Small intestine (tissue), 7 donors: Measurements from ENCODE around the gene PPP1R14C. TPM values are rescaled to one million over a fixed set of nuclear protein-coding genes. Genes with fewer than 3 reads are reported as not detected.

ENCODE experiments used
- DNase-seq, 2 donors: peaks; one replicate each; pipeline versions ENCODE4 v3.0.0 to v3.0.0-alpha.2; 2013
- FAIRE-seq: peaks from 2 replicates; lab custom pipeline; 2012; peaks lifted over from hg19 to GRCh38; lab: Jason Lieb, UNC
- H3K27ac ChIP-seq, 3 donors: one replicate each; pipeline ENCODE4 v1.5.1; 2013; ENCODE audit warnings: low read length in 2 of 3, mild to moderate bottlenecking in 2 of 3, control low read depth in 1 of 3, inconsistent platforms in 1 of 3, low read depth in 1 of 3, moderate library complexity in 1 of 3
- H3K27me3 ChIP-seq, 3 donors: one replicate each; pipeline ENCODE4 v1.6.1; 2013; ENCODE audit warnings: low read length in 3 of 3, inconsistent platforms in 1 of 3; ENCODE audit not compliant: control insufficient read depth in 3 of 3, insufficient read depth in 3 of 3
- H3K36me3 ChIP-seq, 3 donors: one replicate each; pipeline ENCODE4 v1.6.1; 2013; ENCODE audit warnings: low read length in 3 of 3, inconsistent platforms in 1 of 3, low read depth in 1 of 3, mild to moderate bottlenecking in 1 of 3, moderate library complexity in 1 of 3; ENCODE audit not compliant: control insufficient read depth in 3 of 3, insufficient read depth in 2 of 3
- H3K4me1 ChIP-seq, 3 donors: one replicate each; pipeline ENCODE4 v1.6.1; 2013; ENCODE audit warnings: low read length in 2 of 3, inconsistent platforms in 1 of 3, low read depth in 1 of 3, mild to moderate bottlenecking in 1 of 3, moderate library complexity in 1 of 3; ENCODE audit not compliant: control insufficient read depth in 3 of 3, insufficient read depth in 2 of 3
- H3K4me3 ChIP-seq, 3 donors: one replicate each; pipeline ENCODE4 v1.5.1; 2013; ENCODE audit warnings: low read length in 3 of 3, control low read depth in 1 of 3, inconsistent platforms in 1 of 3, low read depth in 1 of 3, mild to moderate bottlenecking in 1 of 3, moderate library complexity in 1 of 3
- H3K9me3 ChIP-seq, 2 donors: one replicate each; pipeline ENCODE4 v1.6.1; 2013; ENCODE audit warnings: low read depth in 1 of 2, low read length in 1 of 2; ENCODE audit not compliant: control insufficient read depth in 2 of 2, insufficient read depth in 1 of 2
- WGBS, 3 donors: extraction: QIAGEN DNeasy Blood & Tissue Kit; methylation state at CpG; one replicate each; pipeline ENCODE4 v1.1.7; 2013; 5-methylcytosine and 5-hydroxymethylcytosine counted together
- polyA plus RNA-seq, 4 donors: library from polyadenylated mRNA; stranded (reverse) in 3 of 4; unstranded in 1 of 4; fragments of 200-250 nt in 3 of 4; fragments of 120-200 nt in 1 of 4; gene quantifications; one replicate each; pipeline versions ENCODE4 v1.2.1 to v1.2.3, GENCODE V29; 2013
- donor health status: healthy with polysubstance abuse.
- donor health status: control.
- donor health status: control.
- donor health status: Bipolar disorder and iron deficiency.
- donor health status: healthy.

PPP1R14C gene
- polyA plus RNA-seq, 4 donors = 2.4 to 14.3 (median 11.5) TPM

GRCh38 chr6:150196942-150197745 lies 54.3 kb downstream of the PPP1R14C start:
- Histone ChIP-seq H3K27me3 (no peaks in the 10 kb centered on the region), H3K27ac (peak overlapping the region; percentile 6 to 43 (median 21)), H3K9me3 (peaks cover 0 to 3% of the 10 kb centered on the region in 2 donors), H3K36me3 (peaks cover 0 to 3% (median 0%) of the 10 kb centered on the region in 3 donors), H3K4me1 (peaks cover under 1 to 46% (median 4%) of the 10 kb centered on the region in 3 donors), H3K4me3 (no peak overlapping the region)
- DNase-seq (peak; percentile 67 to 68), FAIRE-seq (no peak)
- WGBS, 3 donors = 38 to 71% (median 52%) methylated on average over 13 to 16 of the region's 16 CpGs

- H3K4me1 ChIP-seq = peaks cover 4 to 58% (median 6%) of the 10 kb centered on the region in 3 donors
- H3K36me3 ChIP-seq = peaks cover 0 to 3% (median 0%) of the 10 kb centered on the region in 3 donors
- WGBS, 3 donors = 85 to 95% (median 87%) methylated on average over 7 of the region's 7 CpGs
- no peaks in the 10 kb centered on the region for H3K27me3 ChIP-seq
- peaks cover 0 to under 1% of the 10 kb centered on the region in 2 donors for H3K9me3 ChIP-seq
- no peak for FAIRE-seq
- H3K4me3 ChIP-seq = no peak overlapping the region
- DNase-seq = no peak
- no peak overlapping the region for H3K27ac ChIP-seq
Measured at GRCh38 chr6:150198532-150198931, 55.7 kb downstream of the PPP1R14C start.

GRCh38 chr6:150199241-150199640 lies 56.4 kb downstream of the PPP1R14C start:
- Histone ChIP-seq H3K4me3 (no peak overlapping the region), H3K27ac (peak overlapping the region in 1 of 3 donors; percentile 51), H3K4me1 (peaks cover 4 to 58% (median 6%) of the 10 kb centered on the region in 3 donors), H3K27me3 (no peaks in the 10 kb centered on the region), H3K9me3 (peaks cover 0 to 7% of the 10 kb centered on the region in 2 donors), H3K36me3 (peaks cover 0 to 3% (median 0%) of the 10 kb centered on the region in 3 donors)
- no peak for FAIRE-seq
- peak in 1 of 2 donors; percentile 43 for DNase-seq
- WGBS, 3 donors = 79 to 93% (median 83%) methylated on average over 2 of the region's 2 CpGs

GRCh38 chr6:150200428-150201100 lies 57.7 kb downstream of the PPP1R14C start:
- 64 to 75% (median 72%) methylated on average over 6 of the region's 6 CpGs for WGBS, 3 donors
- no peaks in the 10 kb centered on the region for H3K27me3 ChIP-seq
- peaks cover 4 to 66% (median 6%) of the 10 kb centered on the region in 3 donors for H3K4me1 ChIP-seq
- H3K36me3 ChIP-seq = peaks cover 0 to 3% (median 0%) of the 10 kb centered on the region in 3 donors
- DNase-seq (peak; percentile 50 to 52), FAIRE-seq (no peak)
- H3K9me3 ChIP-seq = peaks cover 0 to 7% of the 10 kb centered on the region in 2 donors
- no peak overlapping the region for H3K4me3 ChIP-seq
- peak overlapping the region; percentile 60 to 93 (median 65) for H3K27ac ChIP-seq

GRCh38 chr6:150201285-150201684 lies 58.4 kb downstream of the PPP1R14C start:
- Histone ChIP-seq H3K27me3 (no peaks in the 10 kb centered on the region), H3K9me3 (peaks cover 0 to 7% of the 10 kb centered on the region in 2 donors), H3K27ac (peak overlapping the region; percentile 60 to 93 (median 65)), H3K4me1 (peaks cover 0 to 59% (median 6%) of the 10 kb centered on the region in 3 donors), H3K36me3 (peaks cover 0 to 3% (median 0%) of the 10 kb centered on the region in 3 donors), H3K4me3 (no peak overlapping the region)
- DNase-seq (no peak), FAIRE-seq (no peak)
- 38 to 72% (median 43%) methylated on average over 8 of the region's 8 CpGs for WGBS, 3 donors

GRCh38 chr6:150201772-150202329 lies 59.0 kb downstream of the PPP1R14C start:
- Histone ChIP-seq H3K27me3 (no peaks in the 10 kb centered on the region), H3K27ac (peak overlapping the region; percentile 88 to 97 (median 93)), H3K4me3 (no peak overlapping the region), H3K9me3 (peaks cover 0 to 7% of the 10 kb centered on the region in 2 donors), H3K4me1 (peaks cover 0 to 53% (median 6%) of the 10 kb centered on the region in 3 donors), H3K36me3 (peaks cover 0 to 3% (median 0%) of the 10 kb centered on the region in 3 donors)
- DNase-seq (peak; percentile 97 to 98), FAIRE-seq (no peak)
- WGBS, 3 donors = 18 to 62% (median 37%) methylated on average over 9 of the region's 9 CpGs

GRCh38 chr6:150202404-150202803 lies 59.6 kb downstream of the PPP1R14C start:
- no peaks in the 10 kb centered on the region for H3K27me3 ChIP-seq
- peaks cover 0 to 7% of the 10 kb centered on the region in 2 donors for H3K9me3 ChIP-seq
- H3K36me3 ChIP-seq = peaks cover 0 to 3% (median 0%) of the 10 kb centered on the region in 3 donors
- DNase-seq (peak; percentile 70 to 90), FAIRE-seq (no peak)
- WGBS, 3 donors = 61 to 77% (median 72%) methylated on average over 8 of the region's 8 CpGs
- peaks cover 0 to 48% (median 6%) of the 10 kb centered on the region in 3 donors for H3K4me1 ChIP-seq
- H3K4me3 ChIP-seq = no peak overlapping the region
- peak overlapping the region; percentile 88 to 97 (median 88) for H3K27ac ChIP-seq

GRCh38 chr6:150202934-150203333 lies 60.1 kb downstream of the PPP1R14C start:
- H3K27ac ChIP-seq = peak overlapping the region; percentile 37 to 88 (median 85)
- H3K4me1 ChIP-seq = peaks cover 0 to 47% (median 6%) of the 10 kb centered on the region in 3 donors
- H3K36me3 ChIP-seq = peaks cover 0 to 3% (median 0%) of the 10 kb centered on the region in 3 donors
- WGBS, 3 donors = 76 to 82% (median 82%) methylated on average over 3 of the region's 3 CpGs
- peaks cover 0 to 7% of the 10 kb centered on the region in 2 donors for H3K9me3 ChIP-seq
- no peak for DNase-seq
- no peaks in the 10 kb centered on the region for H3K27me3 ChIP-seq
- FAIRE-seq = no peak
- no peak overlapping the region for H3K4me3 ChIP-seq
